ENCODE measurements around the gene RYR1. TPM values are rescaled to one million over a fixed set of nuclear protein-coding genes. Genes with fewer than 3 reads are reported as not detected.

RYR1 gene
- total and polyA plus RNA-seq, 10 of the 15 experiments (the other 5 are each of a cell fraction or from before 2014, with no cell fraction given) = under 0.01 to 0.32 (median 0.07) TPM; not detected in 1

DNA sequence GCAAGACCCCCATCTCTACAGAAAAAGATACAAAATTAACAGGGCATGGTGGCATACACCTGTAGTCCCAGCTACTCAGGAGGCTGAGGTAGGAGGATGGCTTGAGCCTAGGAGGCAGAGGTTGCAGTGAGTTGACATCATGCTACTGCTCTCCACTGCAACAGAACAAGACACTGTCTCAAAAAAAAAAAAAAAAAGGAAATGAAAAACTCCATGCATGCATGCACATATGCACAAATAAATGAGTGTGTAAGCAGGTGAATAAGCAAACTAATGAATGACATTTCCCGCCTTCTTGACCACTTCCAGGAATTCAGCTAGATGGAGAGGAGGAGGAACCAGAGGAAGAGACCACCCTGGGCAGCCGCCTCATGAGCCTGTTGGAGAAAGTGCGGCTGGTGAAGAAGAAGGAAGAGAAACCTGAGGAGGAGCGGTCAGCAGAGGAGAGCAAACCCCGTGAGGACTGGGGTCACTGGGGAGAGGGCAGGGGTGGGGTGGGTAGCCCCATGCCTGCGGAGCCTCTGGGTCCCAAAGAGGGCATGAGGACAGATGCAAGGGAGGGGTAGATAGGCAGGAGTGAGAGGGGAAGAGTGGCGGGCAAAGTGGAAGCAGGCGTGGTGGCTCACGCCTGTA lies 58.8 kb downstream of the RYR1 start:
- CTCF ChIA-PET = interaction anchor here (1.2 kb wide), 1 partner anchor 23 kb away, joined by 3 read pairs; no protein-coding TSS in a partner anchor
- Histone ChIP-seq H3K9ac (ENCODE audit: control insufficient read depth, insufficient read depth, low read length) (no peak overlapping the region), H3K4me1 (ENCODE audit: control insufficient read depth, insufficient read depth, low read length) (peaks cover 6% of the 10 kb centered on the region; the same call in 1 of the 2 replicates), H3K27me3 (replicated peaks in 1 of 2; ENCODE audit: control insufficient read depth in 2 of 2, insufficient read depth in 2 of 2, low read length in 1 of 2) (no peaks in the 10 kb centered on the region), H3K36me3 (ENCODE audit: control insufficient read depth in 2 of 2, insufficient read depth in 2 of 2, low read length in 1 of 2) (no peaks in the 10 kb centered on the region), H3K4me3 (no peak overlapping the region), H3K79me2 (ENCODE audit: control insufficient read depth, insufficient read depth, low read length) (no peaks in the 10 kb centered on the region), H2AFZ (ENCODE audit: control insufficient read depth, low read depth, low read length) (no peak overlapping the region), H3K4me2 (ENCODE audit: control insufficient read depth, insufficient read depth) (no peak overlapping the region), H3K9me3 (replicated peaks; ENCODE audit: control insufficient read depth, insufficient read depth, low read length) (peaks cover 2% of the 10 kb centered on the region; the same call in 1 of the 3 replicates), H4K20me1 (ENCODE audit: control insufficient read depth, insufficient read depth) (no peaks in the 10 kb centered on the region), H3K27ac (ENCODE audit: control insufficient read depth, insufficient read depth) (no peak overlapping the region)
- DNase-seq (ENCODE audit: low read depth, low spot score) (no peak), FAIRE-seq (no peak), ATAC-seq (peak; percentile 19; the same call in 2 of the 3 replicates)
- RAD21 ChIA-PET (ENCODE audit: unreplicated experiment) = interaction anchor here (0.7 to 0.9 kb wide), 2 partner anchors 24 to 90 kb away, joined by 3 to 5 read pairs; partner anchors contain the start of gene FAM98C
- POLR2A ChIA-PET = interaction anchor here (0.7 kb wide), 1 partner anchor 24 kb away, joined by 3 read pairs; no protein-coding TSS in a partner anchor
- in situ Hi-C loops (cut with MboI) = no loop called here
- no TSS peak for BruUV-seq (replicated peaks)
- intact Hi-C loops (cut with micrococcal nuclease; ENCODE audit: unreplicated experiment) = no loop called here
- WGBS (ENCODE audit: insufficient coverage, insufficient replicate concordance, low lambda C conversion rate, missing lambda C conversion rate) = 3% methylated on average over 9 of the region's 9 CpGs
- SMC1A ChIA-PET (ENCODE audit: uncharacterized antibody, unreplicated experiment) = no interaction called here
- TF ChIP-seq, protein P1, sequence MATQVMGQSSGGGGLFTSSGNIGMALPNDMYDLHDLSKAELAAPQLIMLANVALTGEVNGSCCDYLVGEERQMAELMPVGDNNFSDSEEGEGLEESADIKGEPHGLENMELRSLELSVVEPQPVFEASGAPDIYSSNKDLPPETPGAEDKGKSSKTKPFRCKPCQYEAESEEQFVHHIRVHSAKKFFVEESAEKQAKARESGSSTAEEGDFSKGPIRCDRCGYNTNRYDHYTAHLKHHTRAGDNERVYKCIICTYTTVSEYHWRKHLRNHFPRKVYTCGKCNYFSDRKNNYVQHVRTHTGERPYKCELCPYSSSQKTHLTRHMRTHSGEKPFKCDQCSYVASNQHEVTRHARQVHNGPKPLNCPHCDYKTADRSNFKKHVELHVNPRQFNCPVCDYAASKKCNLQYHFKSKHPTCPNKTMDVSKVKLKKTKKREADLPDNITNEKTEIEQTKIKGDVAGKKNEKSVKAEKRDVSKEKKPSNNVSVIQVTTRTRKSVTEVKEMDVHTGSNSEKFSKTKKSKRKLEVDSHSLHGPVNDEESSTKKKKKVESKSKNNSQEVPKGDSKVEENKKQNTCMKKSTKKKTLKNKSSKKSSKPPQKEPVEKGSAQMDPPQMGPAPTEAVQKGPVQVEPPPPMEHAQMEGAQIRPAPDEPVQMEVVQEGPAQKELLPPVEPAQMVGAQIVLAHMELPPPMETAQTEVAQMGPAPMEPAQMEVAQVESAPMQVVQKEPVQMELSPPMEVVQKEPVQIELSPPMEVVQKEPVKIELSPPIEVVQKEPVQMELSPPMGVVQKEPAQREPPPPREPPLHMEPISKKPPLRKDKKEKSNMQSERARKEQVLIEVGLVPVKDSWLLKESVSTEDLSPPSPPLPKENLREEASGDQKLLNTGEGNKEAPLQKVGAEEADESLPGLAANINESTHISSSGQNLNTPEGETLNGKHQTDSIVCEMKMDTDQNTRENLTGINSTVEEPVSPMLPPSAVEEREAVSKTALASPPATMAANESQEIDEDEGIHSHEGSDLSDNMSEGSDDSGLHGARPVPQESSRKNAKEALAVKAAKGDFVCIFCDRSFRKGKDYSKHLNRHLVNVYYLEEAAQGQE (IDR thresholded peaks at IDR 0.05; ENCODE audit: low read depth, low read length) = no peak
- TF ChIP-seq MXI1 (IDR thresholded peaks at IDR 0.05; ENCODE audit: low read depth, low read length) = no peak
- TF ChIP-seq, protein P2, sequence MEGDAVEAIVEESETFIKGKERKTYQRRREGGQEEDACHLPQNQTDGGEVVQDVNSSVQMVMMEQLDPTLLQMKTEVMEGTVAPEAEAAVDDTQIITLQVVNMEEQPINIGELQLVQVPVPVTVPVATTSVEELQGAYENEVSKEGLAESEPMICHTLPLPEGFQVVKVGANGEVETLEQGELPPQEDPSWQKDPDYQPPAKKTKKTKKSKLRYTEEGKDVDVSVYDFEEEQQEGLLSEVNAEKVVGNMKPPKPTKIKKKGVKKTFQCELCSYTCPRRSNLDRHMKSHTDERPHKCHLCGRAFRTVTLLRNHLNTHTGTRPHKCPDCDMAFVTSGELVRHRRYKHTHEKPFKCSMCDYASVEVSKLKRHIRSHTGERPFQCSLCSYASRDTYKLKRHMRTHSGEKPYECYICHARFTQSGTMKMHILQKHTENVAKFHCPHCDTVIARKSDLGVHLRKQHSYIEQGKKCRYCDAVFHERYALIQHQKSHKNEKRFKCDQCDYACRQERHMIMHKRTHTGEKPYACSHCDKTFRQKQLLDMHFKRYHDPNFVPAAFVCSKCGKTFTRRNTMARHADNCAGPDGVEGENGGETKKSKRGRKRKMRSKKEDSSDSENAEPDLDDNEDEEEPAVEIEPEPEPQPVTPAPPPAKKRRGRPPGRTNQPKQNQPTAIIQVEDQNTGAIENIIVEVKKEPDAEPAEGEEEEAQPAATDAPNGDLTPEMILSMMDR (IDR thresholded peaks at IDR 0.05 in 2 of 3, conservative IDR thresholded peaks at IDR 0.05 in 1 of 3; ENCODE audit: control insufficient read depth in 2 of 3, extremely low read depth in 1 of 3, insufficient read depth in 1 of 3, low read depth in 3 of 3, low read length in 3 of 3) = no peak
- TF ChIP-seq, protein P3, sequence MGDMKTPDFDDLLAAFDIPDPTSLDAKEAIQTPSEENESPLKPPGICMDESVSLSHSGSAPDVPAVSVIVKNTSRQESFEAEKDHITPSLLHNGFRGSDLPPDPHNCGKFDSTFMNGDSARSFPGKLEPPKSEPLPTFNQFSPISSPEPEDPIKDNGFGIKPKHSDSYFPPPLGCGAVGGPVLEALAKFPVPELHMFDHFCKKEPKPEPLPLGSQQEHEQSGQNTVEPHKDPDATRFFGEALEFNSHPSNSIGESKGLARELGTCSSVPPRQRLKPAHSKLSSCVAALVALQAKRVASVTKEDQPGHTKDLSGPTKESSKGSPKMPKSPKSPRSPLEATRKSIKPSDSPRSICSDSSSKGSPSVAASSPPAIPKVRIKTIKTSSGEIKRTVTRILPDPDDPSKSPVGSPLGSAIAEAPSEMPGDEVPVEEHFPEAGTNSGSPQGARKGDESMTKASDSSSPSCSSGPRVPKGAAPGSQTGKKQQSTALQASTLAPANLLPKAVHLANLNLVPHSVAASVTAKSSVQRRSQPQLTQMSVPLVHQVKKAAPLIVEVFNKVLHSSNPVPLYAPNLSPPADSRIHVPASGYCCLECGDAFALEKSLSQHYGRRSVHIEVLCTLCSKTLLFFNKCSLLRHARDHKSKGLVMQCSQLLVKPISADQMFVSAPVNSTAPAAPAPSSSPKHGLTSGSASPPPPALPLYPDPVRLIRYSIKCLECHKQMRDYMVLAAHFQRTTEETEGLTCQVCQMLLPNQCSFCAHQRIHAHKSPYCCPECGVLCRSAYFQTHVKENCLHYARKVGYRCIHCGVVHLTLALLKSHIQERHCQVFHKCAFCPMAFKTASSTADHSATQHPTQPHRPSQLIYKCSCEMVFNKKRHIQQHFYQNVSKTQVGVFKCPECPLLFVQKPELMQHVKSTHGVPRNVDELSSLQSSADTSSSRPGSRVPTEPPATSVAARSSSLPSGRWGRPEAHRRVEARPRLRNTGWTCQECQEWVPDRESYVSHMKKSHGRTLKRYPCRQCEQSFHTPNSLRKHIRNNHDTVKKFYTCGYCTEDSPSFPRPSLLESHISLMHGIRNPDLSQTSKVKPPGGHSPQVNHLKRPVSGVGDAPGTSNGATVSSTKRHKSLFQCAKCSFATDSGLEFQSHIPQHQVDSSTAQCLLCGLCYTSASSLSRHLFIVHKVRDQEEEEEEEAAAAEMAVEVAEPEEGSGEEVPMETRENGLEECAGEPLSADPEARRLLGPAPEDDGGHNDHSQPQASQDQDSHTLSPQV (IDR thresholded peaks at IDR 0.05) = no peak
- no peak for TF ChIP-seq RBBP5 (conservative IDR thresholded peaks at IDR 0.05)
- TF ChIP-seq, protein P4, sequence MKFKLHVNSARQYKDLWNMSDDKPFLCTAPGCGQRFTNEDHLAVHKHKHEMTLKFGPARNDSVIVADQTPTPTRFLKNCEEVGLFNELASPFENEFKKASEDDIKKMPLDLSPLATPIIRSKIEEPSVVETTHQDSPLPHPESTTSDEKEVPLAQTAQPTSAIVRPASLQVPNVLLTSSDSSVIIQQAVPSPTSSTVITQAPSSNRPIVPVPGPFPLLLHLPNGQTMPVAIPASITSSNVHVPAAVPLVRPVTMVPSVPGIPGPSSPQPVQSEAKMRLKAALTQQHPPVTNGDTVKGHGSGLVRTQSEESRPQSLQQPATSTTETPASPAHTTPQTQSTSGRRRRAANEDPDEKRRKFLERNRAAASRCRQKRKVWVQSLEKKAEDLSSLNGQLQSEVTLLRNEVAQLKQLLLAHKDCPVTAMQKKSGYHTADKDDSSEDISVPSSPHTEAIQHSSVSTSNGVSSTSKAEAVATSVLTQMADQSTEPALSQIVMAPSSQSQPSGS (IDR thresholded peaks at IDR 0.05; ENCODE audit: low read length) = no peak
- no peak for TF ChIP-seq POLR2AphosphoS5 (IDR thresholded peaks at IDR 0.05; ENCODE audit: low read length)
- no peak for TF ChIP-seq RUNX3 (IDR thresholded peaks at IDR 0.05; ENCODE audit: low read length)
- no peak for TF ChIP-seq EGR1 (IDR thresholded peaks at IDR 0.05; ENCODE audit: borderline replicate concordance in 1 of 2, low read depth in 2 of 2, low read length in 2 of 2)
- no peak for TF ChIP-seq BACH1 (IDR thresholded peaks at IDR 0.05; ENCODE audit: borderline replicate concordance)
- no peak for TF ChIP-seq CREB1 (IDR thresholded peaks at IDR 0.05; ENCODE audit: low read depth)
- no peak for TF ChIP-seq SMAD1 (IDR thresholded peaks at IDR 0.05; ENCODE audit: low read depth, partially characterized antibody)
